WTC11 (cell line): ENCODE measurements around the gene PTPRJ.

Source experiments
- ATF2 ChIP-seq: sonication (generic); formaldehyde crosslinking; IDR thresholded peaks from 2 replicates; pipeline ENCODE4 v1.8.1; 2022; ENCODE audit warnings: low read depth, missing genetic modification reagents, borderline replicate concordance
- ATF3 ChIP-seq: sonication (generic); formaldehyde crosslinking; conservative IDR thresholded peaks from 2 replicates; pipeline ENCODE4 v1.8.1; 2022; ENCODE audit warnings: mild to moderate bottlenecking, missing genetic modification reagents
- CREB1 ChIP-seq: sonication (generic); formaldehyde crosslinking; IDR thresholded peaks from 2 replicates; pipeline ENCODE4 v1.8.0; 2023; ENCODE audit warnings: mild to moderate bottlenecking, missing genetic modification reagents
- CTCF ChIP-seq: fragments of 200-600 bp; IDR thresholded peaks from 2 replicates; pipeline ENCODE4 v1.8.0; 2022; ENCODE audit warnings: antibody characterized with exemption
- IRF2 ChIP-seq: sonication (generic); formaldehyde crosslinking; IDR thresholded peaks from 2 replicates; pipeline ENCODE4 v1.8.0; 2022; ENCODE audit warnings: low read depth, missing genetic modification reagents, borderline replicate concordance
- MAX ChIP-seq: sonication (generic); formaldehyde crosslinking; IDR thresholded peaks from 2 replicates; pipeline ENCODE4 v1.8.0; 2022; ENCODE audit warnings: mild to moderate bottlenecking, missing genetic modification reagents
- NR3C1 ChIP-seq: sonication (generic); formaldehyde crosslinking; conservative IDR thresholded peaks from 2 replicates; pipeline ENCODE4 v1.8.1; 2023; ENCODE audit warnings: low read depth, mild to moderate bottlenecking, missing genetic modification reagents
- TEAD4 ChIP-seq: sonication (generic); formaldehyde crosslinking; IDR thresholded peaks from 2 replicates; pipeline ENCODE4 v1.8.0; 2022; ENCODE audit warnings: mild to moderate bottlenecking, missing genetic modification reagents
- ZNF396 ChIP-seq: fragments of 250-450 bp; sonication (Bioruptor Pico); IDR thresholded peaks from 2 replicates; pipeline ENCODE4 v1.8.0; 2021; ENCODE audit warnings: mild to moderate bottlenecking, moderate library complexity, borderline replicate concordance

GRCh38 chr11:48122246-48122645, 141.9 kb downstream of the PTPRJ start:
- TF ChIP-seq CTCF = no peak
- no peak for TF ChIP-seq NR3C1 (CRISPR knock-in tag)
- TF ChIP-seq CREB1 (CRISPR knock-in tag) = no peak
- no peak for TF ChIP-seq TEAD4
- no peak for TF ChIP-seq ZNF396 (CRISPR knock-in tag)
- TF ChIP-seq MAX (CRISPR knock-in tag) = no peak
- TF ChIP-seq ATF2 (CRISPR knock-in tag) = no peak
- no peak for TF ChIP-seq IRF2 (CRISPR knock-in tag)
- TF ChIP-seq ATF3 (CRISPR knock-in tag) = no peak
